Measurements from ENCODE around the gene RGS6. TPM values are rescaled to one million over a fixed set of nuclear protein-coding genes. Genes with fewer than 3 reads are reported as not detected.

The RGS6 gene
- total and polyA plus RNA-seq, 2 donors (not counting 1 experiment from before 2014, with no cell fraction given) = not detected

- Histone ChIP-seq H3K4me1 (ENCODE audit: control insufficient read depth, extremely low read depth, insufficient read depth, low read length) (peaks cover 9% of the 10 kb centered on the region), H3K36me3 (ENCODE audit: control insufficient read depth, insufficient read depth, low read length) (no peaks in the 10 kb centered on the region), H3K27ac (ENCODE audit: insufficient read depth, low read length) (no peak overlapping the region), H4K20me1 (ENCODE audit: control insufficient read depth, extremely low read depth, insufficient read depth, low read length) (no peaks in the 10 kb centered on the region), H3K9me3 (ENCODE audit: control insufficient read depth, insufficient read depth, low read depth, low read length) (no peaks in the 10 kb centered on the region), H3K79me2 (ENCODE audit: control insufficient read depth, insufficient read depth, low read length) (no peaks in the 10 kb centered on the region), H3K27me3 (ENCODE audit: control insufficient read depth, insufficient read depth, low read length) (no peaks in the 10 kb centered on the region), H2AFZ (ENCODE audit: low read length) (no peak overlapping the region), H3K4me3 (replicated peaks in 1 of 4; ENCODE audit: control extremely low read depth in 1 of 4, insufficient read depth in 1 of 4, low read depth in 3 of 4, low read length in 4 of 4) (no peak overlapping the region), H3K9ac (ENCODE audit: insufficient read depth, low read length) (no peak overlapping the region), H3K4me2 (ENCODE audit: extremely low read depth, insufficient read depth, low read length) (no peak overlapping the region)
- no peak for TF ChIP-seq EZH2 (IDR thresholded peaks at IDR 0.05; ENCODE audit: low read length, missing control alignments)
- no peak for TF ChIP-seq CTCF (conservative IDR thresholded peaks at IDR 0.05 in 1 of 2, IDR thresholded peaks at IDR 0.05 in 1 of 2; ENCODE audit: low read depth in 1 of 2, low read length in 2 of 2)
- no peak for DNase-seq (ENCODE audit: low read depth in 2 of 2)
These were observed 623.4 kb downstream of the RGS6 start for GRCh38 chr14:72555609-72556000.

- H3K27me3 ChIP-seq (ENCODE audit: control insufficient read depth, insufficient read depth, low read length) = no peaks in the 10 kb centered on the region
- H3K9ac ChIP-seq (ENCODE audit: insufficient read depth, low read length) = no peak overlapping the region
- DNase-seq (ENCODE audit: low read depth in 2 of 2) = peak in 1 of 2 donors; percentile 17
- no peaks in the 10 kb centered on the region for H3K36me3 ChIP-seq (ENCODE audit: control insufficient read depth, insufficient read depth, low read length)
- no peak overlapping the region for H2AFZ ChIP-seq (ENCODE audit: low read length)
- H3K4me1 ChIP-seq (ENCODE audit: control insufficient read depth, extremely low read depth, insufficient read depth, low read length) = peaks cover 9% of the 10 kb centered on the region
- no peak for TF ChIP-seq CTCF (conservative IDR thresholded peaks at IDR 0.05 in 1 of 2, IDR thresholded peaks at IDR 0.05 in 1 of 2; ENCODE audit: low read depth in 1 of 2, low read length in 2 of 2)
- no peak for TF ChIP-seq EZH2 (IDR thresholded peaks at IDR 0.05; ENCODE audit: low read length, missing control alignments)
- no peak overlapping the region for H3K4me2 ChIP-seq (ENCODE audit: extremely low read depth, insufficient read depth, low read length)
- no peak overlapping the region for H3K27ac ChIP-seq (ENCODE audit: insufficient read depth, low read length)
- no peaks in the 10 kb centered on the region for H4K20me1 ChIP-seq (ENCODE audit: control insufficient read depth, extremely low read depth, insufficient read depth, low read length)
- H3K4me3 ChIP-seq (replicated peaks in 1 of 4; ENCODE audit: control extremely low read depth in 1 of 4, insufficient read depth in 1 of 4, low read depth in 3 of 4, low read length in 4 of 4) = no peak overlapping the region
- no peaks in the 10 kb centered on the region for H3K9me3 ChIP-seq (ENCODE audit: control insufficient read depth, insufficient read depth, low read depth, low read length)
- no peaks in the 10 kb centered on the region for H3K79me2 ChIP-seq (ENCODE audit: control insufficient read depth, insufficient read depth, low read length)
These were observed 625.4 kb downstream of the RGS6 start for GRCh38 chr14:72557671-72558070.

DNA sequence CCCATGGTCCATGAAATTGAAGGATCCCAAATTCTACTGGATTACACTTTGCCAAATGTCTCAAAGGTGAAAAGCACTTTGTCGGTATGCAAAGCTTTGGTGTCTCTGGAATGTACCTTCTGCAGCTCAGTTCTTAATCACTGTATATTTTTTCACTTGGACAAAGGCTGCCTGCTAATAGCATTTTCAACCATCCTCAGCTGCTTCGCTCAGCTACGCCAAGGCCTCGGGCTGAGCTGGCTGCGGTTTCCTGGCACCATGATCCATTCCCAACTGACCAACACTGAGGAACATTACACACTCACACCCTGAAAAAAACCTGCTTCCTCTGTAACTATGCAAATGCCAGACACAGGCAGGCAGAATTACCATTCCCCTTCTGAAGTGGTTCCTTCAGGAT, 626.5 kb downstream of the RGS6 start:
- H3K4me3 ChIP-seq (replicated peaks in 1 of 4; ENCODE audit: control extremely low read depth in 1 of 4, insufficient read depth in 1 of 4, low read depth in 3 of 4, low read length in 4 of 4) = no peak overlapping the region
- no peak overlapping the region for H3K9ac ChIP-seq (ENCODE audit: insufficient read depth, low read length)
- no peak for TF ChIP-seq CTCF (conservative IDR thresholded peaks at IDR 0.05 in 1 of 2, IDR thresholded peaks at IDR 0.05 in 1 of 2; ENCODE audit: low read depth in 1 of 2, low read length in 2 of 2)
- no peak for TF ChIP-seq EZH2 (IDR thresholded peaks at IDR 0.05; ENCODE audit: low read length, missing control alignments)
- no peaks in the 10 kb centered on the region for H3K9me3 ChIP-seq (ENCODE audit: control insufficient read depth, insufficient read depth, low read depth, low read length)
- DNase-seq (ENCODE audit: low read depth in 2 of 2) = peak; percentile 76 to 97
- no peaks in the 10 kb centered on the region for H4K20me1 ChIP-seq (ENCODE audit: control insufficient read depth, extremely low read depth, insufficient read depth, low read length)
- H2AFZ ChIP-seq (ENCODE audit: low read length) = no peak overlapping the region
- H3K79me2 ChIP-seq (ENCODE audit: control insufficient read depth, insufficient read depth, low read length) = no peaks in the 10 kb centered on the region
- peak overlapping the region; percentile 32 for H3K4me2 ChIP-seq (ENCODE audit: extremely low read depth, insufficient read depth, low read length)
- no peaks in the 10 kb centered on the region for H3K36me3 ChIP-seq (ENCODE audit: control insufficient read depth, insufficient read depth, low read length)
- no peaks in the 10 kb centered on the region for H3K27me3 ChIP-seq (ENCODE audit: control insufficient read depth, insufficient read depth, low read length)
- H3K27ac ChIP-seq (ENCODE audit: insufficient read depth, low read length) = no peak overlapping the region
- peaks cover 5% of the 10 kb centered on the region for H3K4me1 ChIP-seq (ENCODE audit: control insufficient read depth, extremely low read depth, insufficient read depth, low read length)

Measured in fibroblast of lung (primary cell).